Measurements from ENCODE around the gene TCOF1. TPM values are rescaled to one million over a fixed set of nuclear protein-coding genes. Genes with fewer than 3 reads are reported as not detected.

TCOF1 gene
- total RNA-seq, 4 donors from 2014 or later, result 9.4 to 40.0 (median 20.1) TPM

DNA sequence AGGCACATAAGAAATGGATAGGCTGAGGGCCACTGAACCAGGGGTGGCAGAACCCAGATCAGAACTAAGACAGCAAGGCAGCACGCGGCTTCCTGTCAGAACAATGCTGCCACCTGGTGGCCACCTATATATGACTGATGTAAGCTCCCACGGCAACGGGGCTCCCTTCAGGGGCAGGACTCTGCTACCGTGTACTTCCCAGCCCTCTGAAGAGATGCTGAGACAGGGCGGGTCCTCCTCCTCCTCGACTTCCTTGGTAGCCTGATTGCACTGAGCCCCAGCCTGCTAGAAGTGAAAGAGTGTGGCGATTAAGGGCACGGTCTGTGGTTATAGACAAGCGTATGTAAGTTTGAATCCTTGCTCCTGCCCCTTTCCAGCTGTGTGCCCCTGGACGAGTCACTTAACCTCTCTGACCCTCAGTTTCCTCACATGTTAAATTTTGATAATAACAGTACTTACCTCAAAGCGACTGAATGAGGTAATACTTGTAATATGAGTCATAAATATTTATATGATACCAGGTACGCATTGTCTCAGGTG lies 78.7 kb downstream of the TCOF1 start:
- no peak for TF ChIP-seq POLR2A (IDR thresholded peaks at IDR 0.05)
- TF ChIP-seq, protein P1, sequence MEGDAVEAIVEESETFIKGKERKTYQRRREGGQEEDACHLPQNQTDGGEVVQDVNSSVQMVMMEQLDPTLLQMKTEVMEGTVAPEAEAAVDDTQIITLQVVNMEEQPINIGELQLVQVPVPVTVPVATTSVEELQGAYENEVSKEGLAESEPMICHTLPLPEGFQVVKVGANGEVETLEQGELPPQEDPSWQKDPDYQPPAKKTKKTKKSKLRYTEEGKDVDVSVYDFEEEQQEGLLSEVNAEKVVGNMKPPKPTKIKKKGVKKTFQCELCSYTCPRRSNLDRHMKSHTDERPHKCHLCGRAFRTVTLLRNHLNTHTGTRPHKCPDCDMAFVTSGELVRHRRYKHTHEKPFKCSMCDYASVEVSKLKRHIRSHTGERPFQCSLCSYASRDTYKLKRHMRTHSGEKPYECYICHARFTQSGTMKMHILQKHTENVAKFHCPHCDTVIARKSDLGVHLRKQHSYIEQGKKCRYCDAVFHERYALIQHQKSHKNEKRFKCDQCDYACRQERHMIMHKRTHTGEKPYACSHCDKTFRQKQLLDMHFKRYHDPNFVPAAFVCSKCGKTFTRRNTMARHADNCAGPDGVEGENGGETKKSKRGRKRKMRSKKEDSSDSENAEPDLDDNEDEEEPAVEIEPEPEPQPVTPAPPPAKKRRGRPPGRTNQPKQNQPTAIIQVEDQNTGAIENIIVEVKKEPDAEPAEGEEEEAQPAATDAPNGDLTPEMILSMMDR (IDR thresholded peaks at IDR 0.05), result peak; percentile 83 to 91 (median 86)
- Histone ChIP-seq H3K4me1 (no peaks in the 10 kb centered on the region), H3K9me3 (no peaks in the 10 kb centered on the region), H3K4me3 (no peak overlapping the region), H3K27me3 (no peaks in the 10 kb centered on the region), H3K27ac (no peak overlapping the region), H3K36me3 (no peaks in the 10 kb centered on the region)
- peak; percentile 84 to 92 for DNase-seq
- intact Hi-C loops (cut with DNase I; ENCODE audit: low total_unique reads), result no loop called here

DNA sequence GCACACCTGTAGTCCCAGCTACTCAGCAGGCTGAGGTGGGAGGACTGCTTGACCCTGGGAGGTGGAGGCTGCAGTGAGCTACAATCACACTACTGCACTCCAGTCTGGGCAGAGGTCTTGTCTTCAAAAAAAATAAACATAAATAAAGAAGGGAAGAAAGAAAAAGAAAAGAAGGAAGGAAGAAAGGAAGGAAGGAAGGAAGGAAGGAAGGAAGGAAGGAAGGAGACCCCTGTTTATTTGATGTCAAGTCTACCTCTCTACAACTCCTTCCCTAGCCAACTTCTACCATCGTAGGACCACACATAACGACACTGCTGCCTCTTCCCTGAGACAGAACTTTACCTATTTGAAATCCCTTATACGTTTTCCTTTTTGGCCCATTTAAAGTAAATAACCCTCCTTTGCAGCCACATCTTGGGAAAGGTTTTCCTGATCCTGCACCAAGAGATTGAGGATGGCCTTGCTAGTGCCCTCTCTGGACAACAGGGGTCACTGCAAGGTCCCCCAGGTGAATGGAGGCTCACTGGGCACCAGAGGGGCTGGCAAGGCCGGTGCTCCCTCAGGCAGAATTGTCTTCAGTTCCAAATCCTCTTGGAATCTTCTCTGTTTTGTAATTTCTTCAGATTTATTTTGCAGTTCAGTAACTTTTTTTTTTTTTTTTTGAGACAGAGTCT lies 81.5 kb downstream of the TCOF1 start:
- H3K9me3 ChIP-seq, result no peaks in the 10 kb centered on the region
- DNase-seq, result no peak
- no peak overlapping the region for H3K27ac ChIP-seq
- H3K27me3 ChIP-seq, result no peaks in the 10 kb centered on the region
- intact Hi-C loops (cut with DNase I; ENCODE audit: low total_unique reads), result no loop called here
- no peaks in the 10 kb centered on the region for H3K4me1 ChIP-seq
- H3K36me3 ChIP-seq, result no peaks in the 10 kb centered on the region
- H3K4me3 ChIP-seq, result no peak overlapping the region
- TF ChIP-seq, protein P1 (IDR thresholded peaks at IDR 0.05), result peak in 3 of 4 experiments; percentile 14 to 41 (median 22)
- TF ChIP-seq POLR2A (IDR thresholded peaks at IDR 0.05), result no peak

GRCh38 chr5:150440948-150441812 lies 83.7 kb downstream of the TCOF1 start:
- no peaks in the 10 kb centered on the region for H3K9me3 ChIP-seq
- no peaks in the 10 kb centered on the region for H3K4me1 ChIP-seq
- no peaks in the 10 kb centered on the region for H3K27me3 ChIP-seq
- TF ChIP-seq, protein P1 (IDR thresholded peaks at IDR 0.05), result no peak
- no peak overlapping the region for H3K4me3 ChIP-seq
- DNase-seq, result no peak
- H3K36me3 ChIP-seq, result no peaks in the 10 kb centered on the region
- intact Hi-C loops (cut with DNase I; ENCODE audit: low total_unique reads), result no loop called here
- no peak overlapping the region for H3K27ac ChIP-seq

GRCh38 chr5:150441813-150442698 lies 84.6 kb downstream of the TCOF1 start:
- Histone ChIP-seq H3K4me1 (no peaks in the 10 kb centered on the region), H3K27me3 (no peaks in the 10 kb centered on the region), H3K36me3 (no peaks in the 10 kb centered on the region), H3K9me3 (no peaks in the 10 kb centered on the region), H3K27ac (no peak overlapping the region), H3K4me3 (no peak overlapping the region)
- no peak for DNase-seq
- TF ChIP-seq, protein P1 (IDR thresholded peaks at IDR 0.05), result no peak
- TF ChIP-seq POLR2A (IDR thresholded peaks at IDR 0.05), result no peak
- intact Hi-C loops (cut with DNase I; ENCODE audit: low total_unique reads), result no loop called here
